GM12891 (cell line): ENCODE data around the gene EHBP1.

Experiments
- POLR2A ChIP-seq: IDR thresholded peaks from 2 replicates; pipeline ENCODE4 v1.6.1; 2011; ENCODE audit warnings: low read depth, low read length, control low read depth
- POLR2AphosphoS5 ChIP-seq: IDR thresholded peaks from 2 replicates; pipeline ENCODE4 v1.6.1; 2011; ENCODE audit warnings: low read depth, low read length, control low read depth
- TAF1 ChIP-seq: IDR thresholded peaks from 2 replicates; pipeline ENCODE4 v1.6.1; 2011; ENCODE audit warnings: low read depth, low read length, control low read depth

DNA sequence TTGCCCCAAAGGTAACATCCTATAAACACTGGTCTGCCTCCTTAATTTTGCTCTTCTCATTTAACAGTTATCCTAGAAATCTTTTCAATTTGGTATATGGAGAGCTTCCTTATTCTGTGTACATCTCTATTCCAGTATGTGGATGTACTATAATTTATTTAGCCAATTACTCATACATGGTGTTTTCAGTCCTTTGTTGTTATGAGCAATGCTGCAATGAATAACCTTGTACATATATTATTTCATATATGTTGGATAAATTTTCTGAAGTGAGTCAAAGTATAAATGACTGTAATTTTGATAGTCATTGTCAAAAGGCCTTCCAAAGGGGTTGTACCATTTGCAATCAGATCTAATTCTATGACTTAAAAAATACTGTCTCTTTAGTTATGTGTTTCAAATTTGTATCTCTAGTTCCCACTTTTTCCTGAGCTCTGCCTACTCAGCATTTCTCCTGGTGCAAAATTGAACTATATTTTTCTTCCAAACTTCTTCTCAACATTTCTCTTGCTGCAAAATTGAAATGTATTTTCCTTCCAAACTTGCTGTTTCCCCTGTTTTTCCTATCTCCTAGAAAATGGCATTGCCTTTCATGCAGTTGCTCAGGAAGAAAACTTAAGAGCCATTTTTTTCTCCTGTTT is 191.8 kb downstream of the EHBP1 start:
- TF ChIP-seq POLR2A (no peak), POLR2AphosphoS5 (no peak), TAF1 (no peak)
